SK-N-SH (cell line): ENCODE results near the gene ROR2. TPM values are rescaled to one million over a fixed set of nuclear protein-coding genes. Genes with fewer than 3 reads are reported as not detected.

Experiments used
- CTCF ChIA-PET: fragments of 300-600, 350-600 bp; formaldehyde crosslinking; extraction: SDS; loops from one replicate; lab custom pipeline; 2021; lab: Yijun Ruan, JAX
- POLR2A ChIA-PET: fragments of 350-600 bp; sonication (Branson Sonifier 250); formaldehyde crosslinking; extraction: SDS; loops from one replicate; lab custom pipeline; 2020; ENCODE audit warnings: antibody characterized with exemption, inconsistent platforms; lab: Yijun Ruan, JAX
- DNase-seq: peaks from one replicate; pipeline ENCODE4 v3.0.0; 2012
- H2AFZ ChIP-seq: fragments of 200-600 bp; sonication (generic); 2 replicates; pipeline ENCODE4 v1.8.1; 2016; ENCODE audit warnings: antibody characterized with exemption, mild to moderate bottlenecking, low read depth
- H3F3A ChIP-seq: fragments of 200-600 bp; sonication (generic); replicated peaks from 2 replicates; pipeline ENCODE3; 2016; ENCODE audit warnings: antibody characterized with exemption, mild to moderate bottlenecking; ENCODE audit not compliant: insufficient read depth
- H3K27ac ChIP-seq, 2 experiments: fragments of 200-500 bp in 1 of 2; fragments of 200-600 bp in 1 of 2; sonication (Bioruptor generic) in 1 of 2; sonication (generic), shearing (Covaris generic) in 1 of 2; 2 replicates each; pipeline versions ENCODE4 v1.5.1 to v1.6.1; 2014 to 2016; ENCODE audit warnings: low read depth in 2 of 2, inconsistent platforms in 1 of 2, low read length in 1 of 2, mild to moderate bottlenecking in 1 of 2, mixed read lengths in 1 of 2
- H3K27me3 ChIP-seq: fragments of 200-600 bp; sonication (generic), shearing (Covaris generic); 2 replicates; pipeline ENCODE4 v1.6.1; 2016; ENCODE audit warnings: mixed run types; ENCODE audit not compliant: insufficient read depth
- H3K36me3 ChIP-seq, 2 experiments: fragments of 200-500 bp in 1 of 2; fragments of 200-600 bp in 1 of 2; sonication (Bioruptor generic) in 1 of 2; sonication (generic) in 1 of 2; replicated peaks in 1 of 2; 2 replicates each; pipeline versions ENCODE3 to v1.5.1; 2014 to 2016; ENCODE audit warnings: low read length in 1 of 2, mild to moderate bottlenecking in 1 of 2; ENCODE audit not compliant: insufficient read depth in 2 of 2, control insufficient read depth in 1 of 2
- H3K4me1 ChIP-seq, 2 experiments: fragments of 200-500 bp in 1 of 2; fragments of 200-600 bp in 1 of 2; sonication (Bioruptor generic) in 1 of 2; sonication (generic), shearing (Covaris generic) in 1 of 2; 2 replicates each; pipeline versions ENCODE4 v1.5.1 to v1.6.1; 2014 to 2016; ENCODE audit warnings: low read depth in 1 of 2, low read length in 1 of 2, mixed run types in 1 of 2; ENCODE audit not compliant: insufficient read depth in 2 of 2, control insufficient read depth in 1 of 2
- H3K4me2 ChIP-seq: fragments of 200-600 bp; sonication (generic), shearing (Covaris generic); 2 replicates; pipeline ENCODE4 v1.6.1; 2017; ENCODE audit warnings: mixed run types
- H3K4me3 ChIP-seq, 2 experiments: fragments of 200-500 bp in 1 of 2; fragments of 200-600 bp in 1 of 2; sonication (Bioruptor generic) in 1 of 2; sonication (generic), shearing (Covaris generic) in 1 of 2; 2 replicates each; pipeline versions ENCODE4 v1.5.1 to v1.8.1; 2014 to 2016; ENCODE audit warnings: low read depth in 2 of 2, inconsistent platforms in 1 of 2, low read length in 1 of 2, mild to moderate bottlenecking in 1 of 2, mixed read lengths in 1 of 2, moderate library complexity in 1 of 2
- H3K79me2 ChIP-seq: fragments of 200-600 bp; sonication (generic); 2 replicates; pipeline ENCODE4 v1.8.1; 2017; ENCODE audit warnings: mild to moderate bottlenecking; ENCODE audit not compliant: insufficient read depth
- H3K9ac ChIP-seq: fragments of 200-600 bp; sonication (generic); 2 replicates; pipeline ENCODE4 v1.6.1; 2017; ENCODE audit warnings: mixed run types
- H3K9me2 ChIP-seq: fragments of 200-600 bp; sonication (generic); 2 replicates; pipeline ENCODE4 v1.6.1; 2017; ENCODE audit warnings: mixed run types
- H3K9me3 ChIP-seq: fragments of 200-600 bp; sonication (generic); 2 replicates; pipeline ENCODE4 v1.6.1; 2017; ENCODE audit warnings: mixed run types, mild to moderate bottlenecking, moderate library complexity
- H4K20me1 ChIP-seq: fragments of 200-600 bp; sonication (generic); 2 replicates; pipeline ENCODE4 v1.6.1; 2017; ENCODE audit warnings: mild to moderate bottlenecking, mixed run types; ENCODE audit not compliant: insufficient read depth
- CHD2 ChIP-seq: fragments of 150-350 bp; IDR thresholded peaks from 2 replicates; pipeline ENCODE4 v1.6.1; 2018; ENCODE audit warnings: low read length; ENCODE audit not compliant: partially characterized antibody
- ELF1 ChIP-seq: IDR thresholded peaks from 2 replicates; pipeline ENCODE4 v1.4.0; 2012
- EP300 ChIP-seq, 2 experiments: IDR thresholded peaks; 2 replicates each; pipeline versions ENCODE4 v1.4.0 to v1.6.1; 2012; ENCODE audit warnings: borderline replicate concordance in 1 of 2, low read depth in 1 of 2, low read length in 1 of 2
- FOSL2 ChIP-seq: IDR thresholded peaks from 2 replicates; pipeline ENCODE4 v1.4.0; 2012; ENCODE audit warnings: low read depth, mild to moderate bottlenecking, moderate library complexity, borderline replicate concordance
- FOXJ3 ChIP-seq: sonication (generic); formaldehyde crosslinking; IDR thresholded peaks from 2 replicates; pipeline ENCODE4 v1.5.1; 2020; ENCODE audit warnings: mild to moderate bottlenecking, missing genetic modification reagents
- GABPA ChIP-seq: IDR thresholded peaks from 2 replicates; pipeline ENCODE4 v1.4.0; 2012; ENCODE audit warnings: low read depth, mild to moderate bottlenecking
- GATA2 ChIP-seq: sonication (generic); formaldehyde crosslinking; IDR thresholded peaks from 2 replicates; pipeline ENCODE4 v1.5.0; 2020; ENCODE audit warnings: mild to moderate bottlenecking, missing genetic modification reagents
- IRF3 ChIP-seq: fragments of 150-350 bp; IDR thresholded peaks from 2 replicates; pipeline ENCODE4 v1.6.1; 2016; ENCODE audit warnings: mild to moderate bottlenecking, low read depth, low read length
- MEF2A ChIP-seq: IDR thresholded peaks from 2 replicates; pipeline ENCODE4 v1.4.0; 2012; ENCODE audit warnings: low read depth, borderline replicate concordance
- MXI1 ChIP-seq: IDR thresholded peaks from 2 replicates; pipeline ENCODE4 v1.6.1; 2012; ENCODE audit warnings: mild to moderate bottlenecking, low read depth, low read length, improper control_type of control experiment
- NFIC ChIP-seq: IDR thresholded peaks from 2 replicates; pipeline ENCODE4 v1.4.0; 2012; ENCODE audit warnings: borderline replicate concordance
- RFX5 ChIP-seq: IDR thresholded peaks from 2 replicates; pipeline ENCODE4 v1.6.1; 2012; ENCODE audit warnings: mild to moderate bottlenecking, improper control_type of control experiment, low read length
- SIN3A ChIP-seq: IDR thresholded peaks from 2 replicates; pipeline ENCODE4 v1.6.1; 2012; ENCODE audit warnings: low read depth, mild to moderate bottlenecking, low read length, moderate library complexity, borderline replicate concordance
- SMC3 ChIP-seq: IDR thresholded peaks from 2 replicates; pipeline ENCODE4 v1.6.1; 2012; ENCODE audit warnings: low read depth, low read length, improper control_type of control experiment
- WGBS: methylation state at CpG from one replicate; pipeline ENCODE4 v1.1.6; 2017; ENCODE audit warnings: low lambda C conversion rate; 5-methylcytosine and 5-hydroxymethylcytosine counted together
- polyA plus RNA-seq, 3 experiments: library from polyadenylated mRNA; depleted of rRNA; stranded (reverse); fragments of >200 nt; gene quantifications; 2 replicates each; pipeline ENCODE4 v1.2.3, GENCODE V29; 2012
- TF ChIP-seq, protein P1 (sequence below): IDR thresholded peaks from 2 replicates; pipeline ENCODE4; 2012
- TF ChIP-seq, protein P2 (sequence below): IDR thresholded peaks from 2 replicates; pipeline ENCODE4 v1.6.1; 2012; ENCODE audit warnings: mild to moderate bottlenecking, low read depth, low read length, moderate library complexity
- TF ChIP-seq, protein P3 (sequence below): IDR thresholded peaks from 2 replicates; pipeline ENCODE4 v1.4.0; 2012; ENCODE audit warnings: low read depth, borderline replicate concordance

The ROR2 gene
- polyA plus RNA-seq, 1 of the 3 experiments (the other 2 are of a cell fraction), result 0.43 TPM

DNA sequence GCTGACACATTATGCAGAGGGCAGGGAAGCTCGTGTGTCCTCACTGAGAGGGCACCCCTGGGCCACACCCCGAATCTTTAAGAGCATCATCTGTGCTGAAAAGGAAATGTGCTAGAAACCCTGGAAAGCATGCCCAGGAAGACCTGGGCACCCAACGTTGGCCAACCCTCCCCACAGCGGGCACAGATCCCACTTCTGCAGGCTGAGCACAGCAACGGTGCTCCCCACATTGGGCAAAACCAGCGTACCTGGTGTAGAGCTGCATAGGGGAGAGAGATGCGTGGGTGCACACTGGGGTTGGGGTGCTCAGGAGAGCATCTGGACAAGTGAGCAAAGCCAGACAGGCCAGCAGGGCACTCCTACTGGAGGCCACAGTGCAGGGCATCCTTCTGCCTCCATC, 32.6 kb downstream of the ROR2 start:
- Histone ChIP-seq H3K27ac (no peak overlapping the region), H3K9me2 (no peaks in the 10 kb centered on the region), H4K20me1 (no peaks in the 10 kb centered on the region), H3K27me3 (no peaks in the 10 kb centered on the region), H3F3A (no peaks in the 10 kb centered on the region), H2AFZ (no peak overlapping the region), H3K4me2 (no peak overlapping the region), H3K9me3 (no peaks in the 10 kb centered on the region), H3K9ac (no peak overlapping the region), H3K4me3 (no peak overlapping the region), H3K79me2 (no peaks in the 10 kb centered on the region), H3K36me3 (no peaks in the 10 kb centered on the region), H3K4me1 (peaks cover 0 to 8% of the 10 kb centered on the region in 2 experiments; a peak in 1 of 4 replicates)
- no peak for DNase-seq
- ChIA-PET POLR2A (no interaction called here), CTCF (interaction anchor here (0.8 to 1.1 kb wide), 3 partner anchors 11 to 77 kb away, joined by 3 read pairs; partner anchors contain the start of gene ROR2)
- TF ChIP-seq RFX5 (no peak), SMC3 (no peak)
- TF ChIP-seq, protein P1, sequence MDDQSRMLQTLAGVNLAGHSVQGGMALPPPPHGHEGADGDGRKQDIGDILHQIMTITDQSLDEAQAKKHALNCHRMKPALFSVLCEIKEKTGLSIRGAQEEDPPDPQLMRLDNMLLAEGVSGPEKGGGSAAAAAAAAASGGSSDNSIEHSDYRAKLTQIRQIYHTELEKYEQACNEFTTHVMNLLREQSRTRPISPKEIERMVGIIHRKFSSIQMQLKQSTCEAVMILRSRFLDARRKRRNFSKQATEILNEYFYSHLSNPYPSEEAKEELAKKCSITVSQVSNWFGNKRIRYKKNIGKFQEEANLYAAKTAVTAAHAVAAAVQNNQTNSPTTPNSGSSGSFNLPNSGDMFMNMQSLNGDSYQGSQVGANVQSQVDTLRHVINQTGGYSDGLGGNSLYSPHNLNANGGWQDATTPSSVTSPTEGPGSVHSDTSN, result no peak
- 30% methylated on average over 7 of the region's 7 CpGs for WGBS

DNA sequence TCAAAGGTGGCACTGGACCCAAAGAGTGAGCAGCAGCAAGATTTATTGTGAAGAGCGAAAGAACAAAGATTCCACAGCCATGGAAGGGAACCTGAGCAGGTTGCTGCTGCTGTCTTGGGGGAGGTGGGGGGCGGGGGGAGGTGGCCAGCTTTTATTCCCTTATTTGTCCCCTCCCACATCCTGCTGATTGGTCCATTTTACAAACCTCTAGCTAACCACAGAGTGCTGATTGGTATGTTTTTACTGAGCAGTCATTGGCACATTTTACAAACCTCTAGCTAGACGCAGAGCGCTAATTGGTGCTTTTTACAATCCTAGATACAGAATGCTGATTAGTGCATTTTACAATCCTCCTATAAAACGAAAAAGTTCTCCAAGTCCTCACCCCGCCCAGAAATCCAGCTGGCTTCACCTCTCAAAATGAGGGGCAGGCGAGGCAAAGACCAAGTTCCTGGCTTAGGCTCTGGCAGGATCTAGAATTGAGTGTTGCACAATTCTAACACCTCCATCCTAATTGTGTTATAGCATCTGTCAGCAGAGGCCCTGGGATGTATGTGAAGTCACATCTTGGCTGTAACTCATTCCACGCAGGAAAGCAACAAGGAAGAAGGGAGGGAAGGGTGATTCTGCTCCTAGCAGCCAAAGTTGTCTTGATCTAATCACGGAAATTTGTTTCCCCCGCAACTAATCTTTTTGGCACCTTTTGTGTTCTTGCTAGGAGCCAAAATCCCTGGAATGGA, 34.3 kb downstream of the ROR2 start:
- Histone ChIP-seq H3K4me1 (peaks cover 0 to 4% of the 10 kb centered on the region in 2 experiments; a peak in 1 of 4 replicates), H3K36me3 (no peaks in the 10 kb centered on the region), H4K20me1 (no peaks in the 10 kb centered on the region), H3K9ac (no peak overlapping the region), H3K9me2 (no peaks in the 10 kb centered on the region), H3K79me2 (no peaks in the 10 kb centered on the region), H3K4me3 (no peak overlapping the region), H3K9me3 (no peaks in the 10 kb centered on the region), H3K27ac (no peak overlapping the region), H2AFZ (no peak overlapping the region), H3F3A (no peaks in the 10 kb centered on the region), H3K4me2 (no peak overlapping the region), H3K27me3 (no peaks in the 10 kb centered on the region)
- DNase-seq, result no peak
- WGBS, result 51% methylated on average over 10 of the region's 10 CpGs
- CTCF ChIA-PET, result interaction anchor here (1.4 to 2.1 kb wide), 2 partner anchors 14 to 34 kb away, joined by 3 to 7 read pairs; partner anchors contain the start of gene ROR2
- POLR2A ChIA-PET, result no interaction called here
- TF ChIP-seq, protein P1, result no peak
- TF ChIP-seq GATA2 (CRISPR knock-in tag) (no peak), GABPA (no peak), NFIC (no peak), MEF2A (no peak), FOSL2 (no peak), EP300 (IDR thresholded peaks at IDR 0.05; ENCODE audit: borderline replicate concordance in 1 of 2, low read depth in 1 of 2, low read length in 1 of 2) (no peak), IRF3 (no peak), CHD2 (no peak), SIN3A (no peak), MXI1 (no peak), FOXJ3 (no peak), ELF1 (no peak)
- TF ChIP-seq, protein P2, sequence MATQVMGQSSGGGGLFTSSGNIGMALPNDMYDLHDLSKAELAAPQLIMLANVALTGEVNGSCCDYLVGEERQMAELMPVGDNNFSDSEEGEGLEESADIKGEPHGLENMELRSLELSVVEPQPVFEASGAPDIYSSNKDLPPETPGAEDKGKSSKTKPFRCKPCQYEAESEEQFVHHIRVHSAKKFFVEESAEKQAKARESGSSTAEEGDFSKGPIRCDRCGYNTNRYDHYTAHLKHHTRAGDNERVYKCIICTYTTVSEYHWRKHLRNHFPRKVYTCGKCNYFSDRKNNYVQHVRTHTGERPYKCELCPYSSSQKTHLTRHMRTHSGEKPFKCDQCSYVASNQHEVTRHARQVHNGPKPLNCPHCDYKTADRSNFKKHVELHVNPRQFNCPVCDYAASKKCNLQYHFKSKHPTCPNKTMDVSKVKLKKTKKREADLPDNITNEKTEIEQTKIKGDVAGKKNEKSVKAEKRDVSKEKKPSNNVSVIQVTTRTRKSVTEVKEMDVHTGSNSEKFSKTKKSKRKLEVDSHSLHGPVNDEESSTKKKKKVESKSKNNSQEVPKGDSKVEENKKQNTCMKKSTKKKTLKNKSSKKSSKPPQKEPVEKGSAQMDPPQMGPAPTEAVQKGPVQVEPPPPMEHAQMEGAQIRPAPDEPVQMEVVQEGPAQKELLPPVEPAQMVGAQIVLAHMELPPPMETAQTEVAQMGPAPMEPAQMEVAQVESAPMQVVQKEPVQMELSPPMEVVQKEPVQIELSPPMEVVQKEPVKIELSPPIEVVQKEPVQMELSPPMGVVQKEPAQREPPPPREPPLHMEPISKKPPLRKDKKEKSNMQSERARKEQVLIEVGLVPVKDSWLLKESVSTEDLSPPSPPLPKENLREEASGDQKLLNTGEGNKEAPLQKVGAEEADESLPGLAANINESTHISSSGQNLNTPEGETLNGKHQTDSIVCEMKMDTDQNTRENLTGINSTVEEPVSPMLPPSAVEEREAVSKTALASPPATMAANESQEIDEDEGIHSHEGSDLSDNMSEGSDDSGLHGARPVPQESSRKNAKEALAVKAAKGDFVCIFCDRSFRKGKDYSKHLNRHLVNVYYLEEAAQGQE, result no peak
- TF ChIP-seq, protein P3, sequence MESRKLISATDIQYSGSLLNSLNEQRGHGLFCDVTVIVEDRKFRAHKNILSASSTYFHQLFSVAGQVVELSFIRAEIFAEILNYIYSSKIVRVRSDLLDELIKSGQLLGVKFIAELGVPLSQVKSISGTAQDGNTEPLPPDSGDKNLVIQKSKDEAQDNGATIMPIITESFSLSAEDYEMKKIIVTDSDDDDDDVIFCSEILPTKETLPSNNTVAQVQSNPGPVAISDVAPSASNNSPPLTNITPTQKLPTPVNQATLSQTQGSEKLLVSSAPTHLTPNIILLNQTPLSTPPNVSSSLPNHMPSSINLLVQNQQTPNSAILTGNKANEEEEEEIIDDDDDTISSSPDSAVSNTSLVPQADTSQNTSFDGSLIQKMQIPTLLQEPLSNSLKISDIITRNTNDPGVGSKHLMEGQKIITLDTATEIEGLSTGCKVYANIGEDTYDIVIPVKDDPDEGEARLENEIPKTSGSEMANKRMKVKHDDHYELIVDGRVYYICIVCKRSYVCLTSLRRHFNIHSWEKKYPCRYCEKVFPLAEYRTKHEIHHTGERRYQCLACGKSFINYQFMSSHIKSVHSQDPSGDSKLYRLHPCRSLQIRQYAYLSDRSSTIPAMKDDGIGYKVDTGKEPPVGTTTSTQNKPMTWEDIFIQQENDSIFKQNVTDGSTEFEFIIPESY, result no peak
